Measurements from ENCODE around the gene RAP1GDS1.
A peak's percentile ranks its signal among the peaks of the same experiment; 100 is the strongest.
"Not testable (repeated sequence)": the region's sequence is repeated elsewhere in the genome, so short reads cannot be mapped to it uniquely, and the experiment has no call there.

Gene RAP1GDS1

DNA sequence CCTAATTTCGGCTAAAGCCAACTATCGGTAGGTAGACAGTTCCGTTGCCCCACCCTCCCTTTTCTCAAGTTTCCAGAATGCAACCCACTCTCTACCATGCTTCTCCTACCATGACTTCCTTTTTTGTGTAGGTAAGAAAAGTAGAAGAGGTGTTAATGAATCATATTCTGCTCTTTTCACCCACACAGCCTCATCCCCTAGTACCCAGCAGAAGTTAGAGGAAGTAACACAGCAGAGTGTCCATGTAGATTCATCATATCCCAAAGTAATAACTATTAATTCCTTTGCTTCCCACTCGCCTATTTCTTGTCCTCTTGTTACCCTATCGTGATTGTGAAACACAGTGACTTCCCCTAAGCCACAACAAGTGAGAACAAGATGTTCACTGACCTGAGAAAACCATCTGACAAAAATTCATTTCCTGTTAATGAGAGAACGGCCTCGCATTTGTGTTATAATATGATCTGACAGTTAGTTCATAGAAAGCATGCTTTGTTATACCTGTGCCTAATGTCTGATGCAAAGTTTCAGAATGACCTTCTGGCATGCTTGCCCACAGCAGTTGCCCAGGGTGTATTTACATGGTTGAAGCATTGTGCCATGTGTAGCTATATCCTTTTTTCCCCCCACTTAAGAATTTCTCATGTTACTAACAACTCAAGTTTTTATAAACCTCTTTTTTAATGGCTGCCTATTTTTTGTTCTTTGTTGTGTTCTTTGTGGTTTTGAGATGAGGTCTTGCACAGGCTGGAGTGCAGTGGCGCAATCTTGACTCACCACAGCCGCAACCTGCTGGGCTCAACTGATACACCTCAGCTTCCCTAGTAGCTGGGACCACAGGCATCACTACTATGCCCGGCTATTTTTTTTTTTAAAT, 185.6 kb downstream of the RAP1GDS1 start:
- DNase-seq: peak in 1 of 2 experiments; percentile 4

DNA sequence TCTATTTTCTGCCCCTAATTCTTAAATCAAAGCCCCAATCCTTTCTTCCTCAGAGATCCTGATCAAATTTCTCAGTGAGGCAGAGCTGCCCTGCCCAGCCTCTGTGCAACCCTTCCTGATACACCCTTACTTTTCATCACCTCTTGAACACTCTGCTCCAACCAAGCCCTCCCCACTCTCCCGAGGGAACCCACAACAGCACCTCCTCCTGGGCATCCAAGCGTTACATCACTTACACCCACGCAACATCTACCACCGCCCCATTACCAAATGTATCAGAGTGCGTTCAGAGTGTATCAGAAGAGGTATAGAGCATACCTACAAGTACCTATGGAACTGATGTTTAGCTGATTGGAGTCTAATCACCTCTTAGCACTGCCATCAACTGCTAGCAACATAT, 186.5 kb downstream of the RAP1GDS1 start:
- DNase-seq: no peak

DNA sequence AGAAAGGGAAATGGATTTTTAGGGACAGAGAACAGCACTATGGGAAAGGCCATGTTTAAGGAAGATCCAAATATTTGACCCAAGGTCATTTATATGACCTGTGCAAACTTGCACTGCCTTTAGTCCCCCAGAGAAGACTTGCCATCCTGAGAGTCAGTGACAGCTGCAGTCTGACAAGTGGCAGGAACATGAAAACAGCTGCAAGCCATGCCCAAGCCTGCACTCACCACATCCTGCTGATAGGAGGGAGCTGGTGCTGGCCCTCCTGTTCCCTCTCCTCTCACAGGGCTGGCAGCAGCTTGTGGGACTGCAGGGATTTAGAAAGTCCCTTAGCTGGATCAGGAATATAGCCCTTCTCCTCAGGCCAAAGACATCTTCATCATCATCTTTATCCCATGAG, 187.7 kb downstream of the RAP1GDS1 start:
- no peak for DNase-seq

DNA sequence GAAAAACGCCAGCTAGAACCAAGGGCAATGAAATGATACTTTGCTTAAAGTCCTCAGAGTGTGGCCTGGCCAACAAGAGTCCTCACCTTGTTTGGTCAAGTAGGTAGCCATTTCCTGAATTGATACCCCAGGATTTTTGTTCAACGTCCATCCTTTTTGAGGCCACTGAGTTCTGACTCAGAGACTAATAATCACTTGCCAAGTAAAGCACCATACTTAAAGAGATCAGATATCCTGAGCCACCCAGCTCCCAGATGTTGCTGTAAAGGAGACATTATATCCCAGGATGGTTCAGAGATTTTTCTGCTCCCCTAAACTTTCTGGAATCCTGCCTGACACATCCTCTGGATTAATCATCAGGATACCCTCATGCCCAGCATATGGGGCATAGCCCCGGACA, 190.9 kb downstream of the RAP1GDS1 start:
- no peak for DNase-seq

DNA sequence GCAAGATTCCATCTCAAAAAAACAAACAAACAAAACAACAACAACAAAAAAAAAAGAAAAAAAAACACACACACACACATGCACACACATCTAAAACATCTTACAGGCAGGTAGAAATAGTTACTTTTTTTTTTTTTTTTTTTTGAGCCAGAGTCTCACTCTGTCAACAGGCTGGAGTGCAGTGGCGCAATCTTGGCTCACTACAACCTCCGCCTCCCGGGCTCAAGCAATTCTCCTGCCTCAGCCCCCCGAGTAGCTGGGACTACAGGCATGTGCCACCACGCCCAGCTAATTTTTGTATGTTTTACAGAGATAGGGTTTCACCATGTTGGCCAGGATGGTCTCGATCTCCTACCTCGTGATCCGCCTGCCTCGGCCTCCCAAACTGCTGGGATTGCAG, 196.2 kb downstream of the RAP1GDS1 start:
- DNase-seq: not testable (repeated sequence)

DNA sequence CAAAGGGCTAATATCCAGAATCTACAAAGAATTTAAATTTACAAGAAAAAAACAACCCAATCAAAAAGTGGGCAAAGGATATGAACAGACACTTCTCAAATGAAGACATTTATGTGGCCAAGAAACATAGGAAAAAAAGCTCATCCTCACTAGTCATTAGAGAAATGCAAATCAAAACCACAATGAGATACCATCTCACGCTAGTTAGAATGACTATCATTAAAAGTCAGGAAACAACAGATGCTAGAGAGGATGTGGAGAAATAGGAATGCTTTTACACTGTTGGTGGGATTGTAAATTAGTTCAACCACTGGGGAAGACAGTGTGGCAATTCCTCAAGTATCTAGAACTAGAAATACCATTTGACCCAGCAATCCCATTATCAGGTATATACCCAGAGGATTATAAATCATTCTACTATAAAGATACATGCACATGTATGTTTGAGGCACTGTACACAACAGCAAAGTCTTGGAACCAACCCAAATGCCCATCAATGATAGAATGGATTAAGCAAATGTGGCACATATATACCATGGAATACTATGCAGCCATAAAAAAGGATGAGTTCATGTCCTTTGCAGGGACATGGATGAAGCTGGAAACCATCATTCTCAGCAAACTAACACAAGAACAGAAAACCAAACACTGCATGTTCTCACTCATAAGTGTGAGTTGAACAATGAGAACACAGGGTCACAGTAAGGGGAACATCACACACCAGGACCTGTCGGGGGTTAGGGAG, 200.1 kb downstream of the RAP1GDS1 start:
- peak; percentile 3 to 17 for DNase-seq

DNA sequence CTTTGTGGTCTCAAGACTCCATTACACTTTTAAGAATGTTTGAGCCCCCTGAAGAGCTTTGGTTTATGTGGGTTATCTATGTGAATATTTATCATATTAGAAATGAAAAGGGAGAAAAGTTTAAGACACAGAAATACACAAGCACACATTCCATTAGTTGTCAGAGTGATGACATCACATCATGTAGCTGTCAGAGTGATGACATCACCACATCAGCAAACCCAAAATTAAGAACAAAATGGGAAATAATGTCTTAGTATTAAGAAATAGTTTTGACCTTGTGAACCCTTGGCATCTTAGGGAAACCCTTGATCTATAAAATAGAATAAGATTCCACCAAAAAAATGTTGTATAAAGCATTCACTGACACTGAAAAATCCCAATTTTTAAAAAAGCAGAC, 201.3 kb downstream of the RAP1GDS1 start:
- no peak for DNase-seq

DNA sequence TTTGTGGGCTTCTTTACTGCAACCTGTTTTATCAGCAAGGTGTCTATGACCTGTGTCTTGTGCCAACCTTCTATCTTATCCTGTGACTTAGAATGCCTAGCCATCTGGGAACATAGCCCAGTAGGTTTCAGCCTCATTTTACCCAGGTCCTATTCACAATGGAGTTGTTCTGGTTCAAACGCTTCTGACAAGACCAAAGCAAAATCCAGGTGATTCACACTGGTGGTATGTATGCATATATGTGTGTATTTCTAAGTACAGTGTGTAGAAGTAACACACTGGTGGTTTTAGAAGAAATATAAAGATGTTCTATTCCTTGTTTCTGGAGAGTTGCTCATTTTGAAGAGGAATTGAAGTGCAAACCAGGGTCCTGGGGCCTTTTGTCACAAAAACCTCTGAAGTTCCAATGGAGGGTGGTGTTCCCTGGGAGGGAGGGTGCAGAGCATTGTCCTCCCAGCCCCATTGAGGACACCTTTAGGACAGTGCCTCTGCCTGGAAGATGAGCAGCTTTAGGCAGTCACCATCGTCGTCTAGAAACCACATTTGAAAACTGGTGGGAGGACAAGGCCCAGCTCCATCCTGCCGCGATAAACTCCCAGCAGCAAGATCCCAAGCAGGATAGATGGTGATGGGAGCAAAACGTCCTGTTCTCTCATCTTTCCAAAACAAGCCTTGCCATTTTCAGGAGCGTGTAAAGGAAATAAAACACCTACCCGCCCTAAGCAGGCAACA, 205.8 kb downstream of the RAP1GDS1 start:
- DNase-seq: no peak

DNA sequence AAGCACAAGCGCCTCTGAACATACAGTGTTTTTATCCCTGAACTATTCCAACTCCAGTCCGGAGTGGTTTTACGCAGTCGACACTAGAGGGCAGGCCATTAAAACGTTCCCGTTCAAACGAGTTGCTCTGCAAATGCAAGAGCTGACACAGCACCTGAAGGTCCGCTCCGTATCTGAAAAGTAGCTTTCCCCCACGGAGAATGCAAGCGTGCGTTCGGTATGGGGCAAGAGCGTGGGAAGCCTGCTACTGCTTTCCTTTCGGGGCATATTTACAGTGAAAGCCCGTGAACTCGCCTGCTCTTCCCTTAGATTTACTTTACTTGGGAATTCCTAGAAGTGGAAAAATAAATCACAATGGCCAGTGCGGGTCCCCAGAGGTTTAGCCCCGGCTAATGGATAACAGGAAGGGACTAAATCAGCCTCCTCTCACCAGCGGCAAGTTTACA, 206.5 kb downstream of the RAP1GDS1 start:
- peak; percentile 61 to 85 for DNase-seq

DNA sequence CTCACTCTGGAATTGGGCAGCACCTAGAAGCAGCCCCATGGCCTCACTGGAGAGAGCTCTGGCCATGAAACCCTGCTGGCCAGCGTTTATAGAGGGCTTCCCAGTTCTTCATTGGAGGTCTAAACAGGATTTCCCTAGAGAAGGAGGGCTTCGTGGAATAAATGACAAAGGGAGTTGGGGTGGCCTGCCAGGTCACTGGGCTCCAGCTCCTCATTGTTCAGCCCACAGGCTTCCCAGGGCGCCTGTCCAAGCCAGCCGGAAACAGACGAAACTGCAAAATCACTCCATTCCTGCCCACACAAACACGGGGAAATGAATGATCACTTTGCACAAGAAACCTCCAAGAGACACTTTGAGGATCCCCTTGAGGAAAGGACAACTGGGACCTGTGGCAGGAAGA, 207.5 kb downstream of the RAP1GDS1 start:
- no peak for DNase-seq

DNA sequence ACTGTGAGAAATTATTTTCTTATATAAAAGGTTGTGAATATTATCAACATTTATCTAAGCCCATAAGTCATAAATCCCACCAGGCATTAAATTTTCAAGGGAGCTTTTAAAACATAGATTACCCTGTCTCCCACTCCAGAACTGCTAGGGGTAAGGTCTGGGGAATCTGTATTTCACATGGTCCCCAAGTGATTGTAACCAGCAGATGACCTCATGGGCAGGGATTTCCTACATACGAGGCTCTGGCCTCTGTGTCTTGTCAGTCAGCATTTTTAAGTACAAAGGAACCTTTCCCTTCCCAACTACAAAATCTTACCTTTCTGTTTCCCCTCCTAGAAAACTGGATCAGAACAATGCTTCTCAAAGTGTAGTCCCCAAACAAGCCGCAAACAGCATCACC, 208.6 kb downstream of the RAP1GDS1 start:
- DNase-seq: no peak

DNA sequence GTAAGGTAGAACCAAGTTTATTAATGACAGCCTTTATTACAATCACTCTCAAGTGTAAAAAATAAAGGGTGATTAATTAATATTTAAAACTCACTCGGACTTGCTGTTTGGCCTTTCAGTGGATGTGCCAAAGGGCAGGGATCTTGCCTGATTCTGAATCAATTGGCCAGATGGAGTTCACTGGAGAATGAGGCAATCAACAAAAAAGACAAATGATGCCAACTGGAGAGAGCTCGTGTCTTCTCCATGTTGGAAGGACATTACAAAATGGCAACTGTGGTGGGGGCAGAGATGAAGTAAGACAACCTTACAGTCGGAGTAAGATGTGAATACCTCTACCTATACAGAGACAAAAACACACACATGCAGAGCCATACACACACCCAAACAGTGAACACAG, 209.2 kb downstream of the RAP1GDS1 start:
- no peak for DNase-seq

DNA sequence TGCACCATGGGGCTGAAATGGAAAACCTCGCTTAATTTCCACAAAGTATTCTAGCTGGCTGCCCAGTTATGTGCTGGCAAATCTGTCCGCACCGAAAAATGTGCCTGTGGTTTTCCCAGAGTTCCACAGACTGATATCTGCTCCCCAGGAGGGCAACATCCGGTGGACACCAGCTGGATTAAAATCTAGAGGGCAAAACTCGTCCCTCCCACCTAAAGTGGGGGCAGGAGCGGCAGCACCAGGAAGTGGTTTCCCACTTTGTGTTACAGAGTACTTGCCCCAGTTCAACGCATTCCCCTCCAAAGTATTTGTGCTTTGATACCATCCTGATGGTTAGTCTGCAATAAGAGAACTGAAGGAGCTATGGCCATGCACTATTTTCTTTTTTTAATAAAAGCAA, 209.6 kb downstream of the RAP1GDS1 start:
- no peak for DNase-seq

DNA sequence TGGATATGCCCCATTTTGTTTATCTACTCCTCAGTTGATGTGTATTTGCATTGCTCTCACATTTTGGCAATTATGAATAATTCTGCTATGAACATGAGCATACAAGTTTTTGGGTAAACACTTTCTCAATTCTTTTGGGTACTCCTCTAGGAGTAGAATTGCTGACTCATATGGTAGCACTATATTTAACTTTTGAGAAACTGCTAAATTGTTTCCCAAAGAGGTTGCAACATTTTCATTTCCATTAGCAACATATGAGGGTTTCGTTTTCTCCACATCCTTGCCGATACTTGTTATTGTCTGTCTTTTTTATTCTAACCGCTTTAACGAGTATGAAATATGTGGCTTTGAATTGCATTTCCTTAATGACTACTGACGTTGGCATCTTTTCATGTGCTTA, 211.9 kb downstream of the RAP1GDS1 start:
- no peak for DNase-seq

DNA sequence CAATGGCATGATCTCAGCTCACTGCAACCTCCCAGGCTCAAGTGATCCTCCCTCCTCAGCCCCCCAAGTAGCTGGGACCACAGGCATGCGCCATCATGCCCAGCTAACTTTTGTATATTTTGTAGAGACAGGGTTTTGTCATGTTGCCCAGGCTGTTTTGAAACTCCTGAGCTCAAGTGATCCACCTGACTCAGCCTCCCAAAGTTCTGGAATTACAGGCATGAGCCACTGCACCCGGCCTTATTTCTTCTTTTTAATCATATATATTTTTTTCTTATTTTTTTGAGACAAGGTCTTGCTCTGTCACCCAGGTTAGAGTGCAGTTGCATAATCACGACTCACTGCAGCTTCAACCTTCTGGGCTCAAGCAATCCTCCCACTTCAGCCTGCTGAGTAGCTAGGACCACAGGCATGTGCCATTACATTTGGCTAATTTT, 213.2 kb downstream of the RAP1GDS1 start:
- DNase-seq: no peak

DNA sequence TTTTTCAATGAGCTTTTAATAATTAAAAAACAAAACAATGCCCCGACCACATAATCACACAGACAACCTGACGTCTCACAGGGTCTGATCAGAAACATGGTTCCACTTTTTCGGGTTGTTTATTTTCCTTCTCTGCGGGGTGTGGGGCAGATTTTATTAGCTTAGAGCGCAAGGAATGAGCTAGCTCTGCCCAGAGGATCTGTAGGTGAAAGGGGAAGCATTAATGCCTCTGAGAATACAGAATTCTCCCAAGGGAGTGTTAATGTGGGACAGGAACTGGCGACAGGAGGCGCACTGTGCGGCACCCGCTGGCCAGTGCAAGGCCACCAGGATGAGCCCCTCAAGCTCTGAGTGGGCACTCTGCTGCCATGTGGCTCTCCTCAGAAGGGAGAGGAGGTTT, 215.7 kb downstream of the RAP1GDS1 start:
- DNase-seq: no peak

DNA sequence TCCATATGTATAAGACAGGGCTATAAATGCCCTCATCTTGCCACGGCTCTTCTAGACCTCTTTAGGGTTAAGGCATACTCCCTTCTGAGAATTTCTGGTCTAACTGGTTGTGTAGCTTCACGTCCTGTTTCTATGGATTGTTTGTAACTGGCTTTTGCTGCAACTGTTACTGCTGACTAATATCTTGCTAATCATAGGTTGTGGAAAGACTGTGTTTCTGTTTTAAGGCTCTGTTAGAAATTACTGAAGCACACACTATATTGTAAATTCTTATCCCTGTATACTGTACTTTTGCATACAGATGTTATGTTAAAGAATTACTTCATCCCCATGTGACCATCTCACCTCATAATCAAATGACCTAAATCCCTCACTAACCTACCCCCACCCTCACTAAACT, 218.4 kb downstream of the RAP1GDS1 start:
- peak in 1 of 2 experiments; percentile 14 for DNase-seq

DNA sequence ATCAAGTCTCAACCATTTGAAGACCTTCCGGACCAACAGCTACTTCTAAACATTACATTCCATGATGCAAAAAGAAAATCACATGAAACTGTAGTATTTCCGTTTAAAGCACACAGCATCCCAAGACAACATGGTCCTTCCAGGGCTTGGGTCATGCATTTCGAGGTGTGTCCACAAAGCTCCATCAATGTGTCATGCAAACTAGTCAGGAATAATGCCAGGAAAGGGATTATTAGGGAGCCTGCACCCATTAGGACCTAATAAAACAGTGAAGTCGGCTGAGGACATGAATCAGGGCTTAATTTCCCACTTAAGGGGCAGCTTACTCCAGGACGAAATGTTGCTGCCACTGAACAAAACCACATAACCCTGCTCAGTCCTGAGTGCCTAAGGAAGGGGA, 219.4 kb downstream of the RAP1GDS1 start:
- no peak for DNase-seq

DNA sequence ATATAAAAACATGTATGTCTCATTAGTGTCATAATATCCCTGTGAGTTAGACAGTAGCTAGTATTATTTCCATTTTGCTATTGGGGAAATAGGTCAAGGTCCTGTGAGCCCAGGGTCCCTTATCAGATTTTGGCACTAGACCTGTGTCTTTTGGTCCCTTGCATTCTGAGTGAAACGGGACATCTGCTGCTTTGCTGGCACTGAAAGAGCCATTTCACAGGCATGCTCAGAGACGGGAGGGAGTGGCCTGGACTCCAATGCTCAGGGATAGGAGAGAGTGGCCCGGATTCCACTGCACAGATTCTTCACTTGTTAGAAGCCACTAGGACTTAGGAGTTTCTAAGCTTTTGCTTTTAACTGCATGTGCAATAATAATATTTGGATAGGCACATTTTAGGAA, 220.0 kb downstream of the RAP1GDS1 start:
- DNase-seq: no peak

DNA sequence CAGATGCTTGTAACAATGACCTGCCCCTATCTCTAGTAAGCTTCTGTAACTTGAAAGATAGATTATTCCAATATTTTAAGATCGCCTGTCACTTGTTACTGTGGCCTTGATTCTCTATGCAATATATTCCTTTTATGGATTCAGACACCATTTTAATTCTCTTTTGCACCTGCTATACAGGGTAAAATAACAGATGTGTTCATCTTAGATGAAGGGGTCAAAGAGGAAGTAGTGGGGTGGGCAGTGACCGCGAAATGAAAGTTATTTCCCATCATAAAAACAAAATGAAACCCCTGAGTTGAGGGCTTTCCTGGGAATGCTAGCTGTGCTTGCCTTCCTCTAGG, 221.3 kb downstream of the RAP1GDS1 start:
- no peak for DNase-seq

DNA sequence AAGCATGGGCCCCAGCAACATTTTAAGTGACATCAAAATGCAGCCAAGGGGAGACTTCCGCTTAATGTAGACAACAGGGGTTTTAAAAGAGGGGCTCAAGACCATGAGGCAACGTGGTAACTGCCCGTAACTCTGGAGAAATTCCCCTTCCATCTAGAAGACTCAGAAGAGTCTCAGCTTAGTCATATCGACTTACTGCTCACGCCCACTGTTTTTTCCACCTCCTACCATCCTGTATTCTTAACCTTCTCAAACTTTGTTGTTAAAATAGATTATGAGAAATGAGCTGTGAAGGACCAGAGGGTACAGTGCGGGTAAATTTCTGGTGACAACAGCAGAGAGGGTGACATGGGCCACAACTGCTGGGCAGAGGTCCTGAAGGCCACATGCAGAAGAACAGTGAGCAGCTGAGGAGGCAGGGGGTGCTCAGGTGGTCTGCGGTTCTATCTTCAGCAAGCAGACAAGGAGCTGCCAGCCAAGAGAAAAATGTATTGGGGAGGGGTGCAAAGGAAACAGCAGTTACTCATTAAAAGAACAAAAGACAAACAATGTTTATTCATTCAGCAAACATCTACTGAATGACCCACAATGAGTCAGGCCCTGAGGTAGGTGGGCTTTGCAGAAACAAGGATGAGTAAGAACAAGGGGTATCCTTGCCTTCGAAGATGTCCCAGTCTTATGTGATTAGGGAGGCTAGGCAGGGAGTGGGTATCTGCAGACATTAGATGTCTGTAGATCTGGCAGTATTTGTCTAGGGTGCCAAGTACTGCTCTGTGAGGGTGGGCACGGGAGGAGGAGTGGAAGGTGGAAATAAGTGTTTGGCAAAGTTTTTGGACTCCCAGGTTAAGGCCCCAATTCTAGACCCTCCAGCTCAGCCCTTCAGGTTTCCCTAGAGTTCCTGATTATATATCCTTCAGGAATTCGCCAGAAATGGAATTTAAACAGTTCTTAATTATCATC, 221.9 kb downstream of the RAP1GDS1 start:
- no peak for DNase-seq

DNA sequence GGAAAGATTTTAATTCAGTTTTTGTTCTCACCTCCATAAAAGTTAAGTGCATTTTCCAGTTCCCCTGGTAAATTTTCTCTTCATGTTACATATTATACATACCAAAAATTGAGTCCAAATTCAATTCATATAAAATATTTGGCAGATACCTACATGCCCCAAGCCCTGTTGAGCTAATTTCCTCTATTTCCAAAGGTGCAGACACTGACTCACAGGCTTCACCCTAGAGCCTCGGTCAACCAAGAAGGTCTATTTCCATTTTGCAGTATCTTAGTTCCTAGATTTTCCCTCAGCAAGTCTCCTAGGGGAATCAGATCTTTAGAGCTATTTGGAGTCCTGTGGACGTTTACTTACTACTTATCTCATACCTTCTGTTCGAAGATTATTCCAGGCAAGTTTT, 222.8 kb downstream of the RAP1GDS1 start:
- no peak for DNase-seq

All from NCI-H526 (cell line).